Memory B cell (primary cell): ENCODE measurements around the gene CAMTA2.

ENCODE experiments used
- ATAC-seq: fragments of 150-1000 bp; cut with Tn5 transposase; 2 replicates; pipeline ENCODE4 v1.10.0; 2021; ENCODE audit warnings: low read depth, mild to moderate bottlenecking, moderate library complexity
- DNase-seq, 2 donors: peaks; one replicate each; pipeline ENCODE4 v3.0.0; 2022; ENCODE audit warnings: low spot score in 2 of 2
- H3K27ac Mint-ChIP-seq: one replicate; pipeline ENCODE4 v1.8.0; 2022; ENCODE audit warnings: mild to moderate bottlenecking, moderate library complexity, mixed read lengths
- H3K27me3 Mint-ChIP-seq: one replicate; pipeline ENCODE4 v1.8.0; 2022; ENCODE audit warnings: mixed read lengths
- H3K36me3 Mint-ChIP-seq: one replicate; pipeline ENCODE4 v1.8.0; 2022; ENCODE audit warnings: mild to moderate bottlenecking, mixed read lengths
- H3K4me1 Mint-ChIP-seq: one replicate; pipeline ENCODE4 v1.8.0; 2022; ENCODE audit warnings: mixed read lengths
- H3K4me3 Mint-ChIP-seq: one replicate; pipeline ENCODE4 v1.8.0; 2022; ENCODE audit warnings: mild to moderate bottlenecking, moderate library complexity, mixed read lengths
- H3K9me3 Mint-ChIP-seq: one replicate; pipeline ENCODE4 v1.8.0; 2022; ENCODE audit warnings: mixed read lengths

CAMTA2 gene

GRCh38 chr17:4969047-4969550, 18.4 kb downstream of the CAMTA2 start:
- ATAC-seq = no peak

DNA sequence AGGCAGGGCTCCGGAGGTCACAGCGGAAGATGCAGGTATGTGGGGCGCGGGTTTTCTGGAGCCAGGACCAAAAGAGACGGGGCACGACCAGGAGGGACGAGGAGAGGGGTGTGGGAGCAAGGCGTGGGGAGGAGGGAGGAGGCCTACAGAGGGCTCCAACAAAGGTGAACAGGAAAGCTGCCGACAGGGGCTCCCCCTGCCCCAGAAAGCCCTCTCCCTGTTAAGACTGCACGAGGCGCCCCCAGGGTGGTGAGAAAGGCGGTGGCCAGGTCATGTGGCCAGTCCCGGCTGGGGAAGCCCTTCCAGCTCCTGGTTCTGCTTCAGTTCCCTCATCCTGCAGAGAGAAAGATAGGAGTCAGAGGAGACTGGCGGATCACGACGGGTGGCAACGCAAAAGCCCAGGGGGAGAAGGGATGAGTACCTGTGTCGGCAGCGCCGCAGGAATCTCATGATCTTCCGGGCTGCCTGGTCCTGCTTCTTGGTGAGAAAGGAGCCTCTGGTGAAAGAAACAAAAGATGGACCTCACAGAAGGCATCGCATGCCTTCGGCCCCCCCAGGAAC, 18.9 kb downstream of the CAMTA2 start:
- no peaks in the 10 kb centered on the region for H3K9me3 Mint-ChIP-seq
- H3K27me3 Mint-ChIP-seq = no peaks in the 10 kb centered on the region
- no peak overlapping the region for H3K4me3 Mint-ChIP-seq
- H3K36me3 Mint-ChIP-seq = peaks cover 15% of the 10 kb centered on the region
- DNase-seq (no peak), ATAC-seq (no peak)
- H3K27ac Mint-ChIP-seq = no peak overlapping the region
- peaks cover 17% of the 10 kb centered on the region for H3K4me1 Mint-ChIP-seq

More at GRCh38 chr17:4969047-4969550, 18.4 kb downstream of the CAMTA2 start:
- Mint-ChIP-seq H3K4me3 (no peak overlapping the region), H3K27ac (no peak overlapping the region), H3K4me1 (peaks cover 17% of the 10 kb centered on the region), H3K27me3 (no peaks in the 10 kb centered on the region), H3K9me3 (no peaks in the 10 kb centered on the region), H3K36me3 (peaks cover 17% of the 10 kb centered on the region)
- no peak for DNase-seq

DNA sequence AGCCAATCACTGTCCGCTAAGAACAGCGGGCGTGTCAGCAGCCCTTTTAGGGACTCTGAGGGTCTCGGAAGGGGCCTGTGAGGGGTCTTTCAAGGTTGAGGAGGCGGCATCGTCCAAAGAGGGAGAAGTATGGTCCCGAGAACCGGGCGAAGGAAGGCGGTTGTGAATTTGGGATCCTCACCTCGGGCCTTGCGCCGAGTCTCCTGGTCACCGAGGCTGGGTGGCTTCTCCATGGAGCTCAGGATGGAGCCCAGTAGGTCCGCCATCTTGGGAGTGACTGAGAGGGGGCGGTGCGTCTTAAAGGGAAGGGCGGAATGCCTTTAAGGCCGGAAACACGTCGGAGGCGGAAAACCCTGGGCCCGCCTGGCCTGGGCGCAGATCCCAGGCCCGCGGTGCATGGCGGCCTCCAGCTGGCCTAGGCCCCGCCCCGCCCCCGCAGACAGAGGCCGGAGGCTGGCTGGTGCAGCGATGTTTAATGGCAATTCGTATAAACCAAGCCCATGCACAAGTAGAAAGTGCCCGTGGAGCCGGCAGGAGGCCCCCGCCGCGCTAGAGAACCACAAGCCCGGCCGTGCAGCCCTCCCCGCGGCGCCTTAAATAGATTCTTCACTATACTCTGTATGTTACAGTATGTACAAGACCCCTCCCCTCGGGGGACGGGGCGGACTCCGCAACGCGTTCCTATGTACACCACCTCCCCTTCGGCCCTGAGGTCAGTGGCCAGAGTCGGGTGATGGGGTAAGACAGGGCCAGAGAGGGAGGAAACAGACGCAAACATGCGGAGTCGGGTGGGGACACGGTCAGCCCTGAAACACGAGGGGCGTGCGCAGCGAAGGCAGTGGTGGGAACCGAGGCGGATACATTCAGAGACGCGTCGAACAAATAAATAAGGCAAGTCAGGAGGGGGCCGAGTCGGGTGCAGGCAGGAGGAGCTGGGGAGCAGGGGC, 19.7 kb downstream of the CAMTA2 start, which contains the start of gene SPAG7:
Gene SPAG7, minus strand, starts transcription at position 279 of the 947 bp plus-strand sequence. Its CDS starts 13 bp downstream, at position 266.
- no peak within 1 kb of the TSS for H3K27ac Mint-ChIP-seq
- H3K4me1 Mint-ChIP-seq = peaks cover 17% of the 10 kb centered on the region
- DNase-seq (peak; percentile 98 to 99), ATAC-seq (peak; percentile 63)
- no peaks in the 10 kb centered on the region for H3K27me3 Mint-ChIP-seq
- H3K4me3 Mint-ChIP-seq = no peak within 1 kb of the TSS
- peaks cover 10% of the 10 kb centered on the region for H3K36me3 Mint-ChIP-seq
- no peaks in the 10 kb centered on the region for H3K9me3 Mint-ChIP-seq

- no peak overlapping the region for H3K4me3 Mint-ChIP-seq
- H3K36me3 Mint-ChIP-seq = peaks cover 9% of the 10 kb centered on the region
- peaks cover 17% of the 10 kb centered on the region for H3K4me1 Mint-ChIP-seq
- DNase-seq (peak in 1 of 2 donors; percentile 94), ATAC-seq (peak; percentile 82)
- no peaks in the 10 kb centered on the region for H3K27me3 Mint-ChIP-seq
- H3K9me3 Mint-ChIP-seq = no peaks in the 10 kb centered on the region
- H3K27ac Mint-ChIP-seq = no peak overlapping the region
These were observed 20.5 kb downstream of the CAMTA2 start for GRCh38 chr17:4966844-4967538.

DNA sequence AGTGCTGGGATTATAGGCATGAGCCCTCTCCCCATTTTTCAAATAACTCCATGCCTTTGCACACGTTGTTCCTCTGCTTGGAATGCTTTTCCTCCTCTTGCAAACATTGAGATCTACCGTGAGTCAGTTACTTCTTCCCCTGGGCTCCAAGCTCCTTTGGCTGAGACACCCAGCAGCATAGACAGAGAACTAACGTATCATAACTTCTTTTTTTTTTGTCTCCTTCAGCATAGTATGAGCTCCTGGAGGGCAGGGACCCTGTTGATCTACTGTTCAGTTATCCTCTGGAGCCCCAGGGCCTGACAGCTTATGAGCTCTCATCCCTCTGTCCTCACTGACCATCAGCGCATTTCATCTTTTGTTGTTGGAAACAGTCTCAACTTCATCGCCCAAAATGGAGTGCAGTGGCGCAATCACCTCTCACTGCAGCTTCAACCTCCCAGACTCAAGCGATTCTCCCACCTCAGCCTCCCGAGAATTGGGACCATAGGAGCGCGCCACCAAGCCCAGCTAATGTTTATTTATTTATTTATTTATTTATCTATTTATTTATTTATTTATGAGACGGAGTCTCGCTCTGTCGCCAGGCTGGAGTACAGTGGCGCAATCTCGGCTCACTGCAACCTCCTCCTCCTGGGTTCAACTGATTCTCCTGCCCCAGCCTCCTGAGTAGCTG, 22.0 kb downstream of the CAMTA2 start:
- Mint-ChIP-seq H3K4me1 (peaks cover 17% of the 10 kb centered on the region), H3K27me3 (no peaks in the 10 kb centered on the region), H3K4me3 (no peak overlapping the region), H3K9me3 (no peaks in the 10 kb centered on the region), H3K36me3 (peaks cover 11% of the 10 kb centered on the region), H3K27ac (no peak overlapping the region)
- DNase-seq (no peak), ATAC-seq (no peak)

- ATAC-seq = no peak
- Mint-ChIP-seq H3K27ac (no peak overlapping the region), H3K36me3 (peaks cover 18% of the 10 kb centered on the region)
These were observed 27.1 kb downstream of the CAMTA2 start for GRCh38 chr17:4960279-4960922.

DNA sequence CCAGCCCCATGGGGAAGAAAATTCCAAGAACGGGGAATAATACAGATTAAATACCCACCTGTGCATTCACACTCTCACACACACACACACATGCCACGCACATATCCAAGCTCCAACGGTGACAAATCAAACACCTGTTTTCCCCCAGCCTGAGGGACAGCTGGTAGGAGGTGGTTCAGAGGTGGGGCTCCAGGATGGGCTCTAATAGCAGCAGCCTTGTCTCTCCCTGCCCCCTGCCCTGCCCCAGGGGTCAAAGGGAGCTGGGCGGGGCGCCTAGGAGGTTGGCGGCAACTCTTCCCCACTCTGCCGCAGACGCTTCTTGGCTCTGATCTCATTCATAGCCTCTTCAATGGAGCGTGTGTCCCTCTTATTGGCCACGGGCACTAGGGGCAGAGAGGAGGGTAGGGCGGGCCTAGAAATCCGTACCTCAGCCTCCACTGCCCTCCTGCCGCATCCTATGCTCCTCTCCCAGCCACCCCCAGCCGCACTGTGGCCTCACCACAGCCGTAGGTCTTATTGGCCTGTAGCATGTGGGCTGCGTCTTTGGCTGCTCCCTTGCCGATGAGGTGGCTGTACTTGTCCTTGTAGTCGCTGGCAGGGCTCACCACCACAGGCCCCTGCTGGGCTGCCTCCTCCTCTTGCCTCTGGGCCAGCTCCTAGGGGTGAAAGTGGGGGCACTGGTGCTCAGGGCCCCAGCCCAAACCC, 28.1 kb downstream of the CAMTA2 start:
- no peak for ATAC-seq
- Mint-ChIP-seq H3K36me3 (peaks cover 15% of the 10 kb centered on the region), H3K4me1 (peaks cover 5% of the 10 kb centered on the region), H3K4me3 (no peak overlapping the region), H3K9me3 (no peaks in the 10 kb centered on the region), H3K27ac (no peak overlapping the region), H3K27me3 (no peaks in the 10 kb centered on the region)
- DNase-seq = no peak

More at GRCh38 chr17:4960279-4960922, 27.1 kb downstream of the CAMTA2 start:
- no peaks in the 10 kb centered on the region for H3K27me3 Mint-ChIP-seq
- H3K4me3 Mint-ChIP-seq = no peak overlapping the region
- no peak for DNase-seq
- no peaks in the 10 kb centered on the region for H3K9me3 Mint-ChIP-seq
- H3K4me1 Mint-ChIP-seq = peaks cover 8% of the 10 kb centered on the region

GRCh38 chr17:4958102-4958501, 29.4 kb downstream of the CAMTA2 start:
- Mint-ChIP-seq H3K27me3 (no peaks in the 10 kb centered on the region), H3K4me1 (peaks cover 5% of the 10 kb centered on the region), H3K9me3 (no peaks in the 10 kb centered on the region), H3K36me3 (peaks cover 13% of the 10 kb centered on the region), H3K27ac (no peak overlapping the region), H3K4me3 (no peak overlapping the region)
- ATAC-seq (no peak), DNase-seq (no peak)

DNA sequence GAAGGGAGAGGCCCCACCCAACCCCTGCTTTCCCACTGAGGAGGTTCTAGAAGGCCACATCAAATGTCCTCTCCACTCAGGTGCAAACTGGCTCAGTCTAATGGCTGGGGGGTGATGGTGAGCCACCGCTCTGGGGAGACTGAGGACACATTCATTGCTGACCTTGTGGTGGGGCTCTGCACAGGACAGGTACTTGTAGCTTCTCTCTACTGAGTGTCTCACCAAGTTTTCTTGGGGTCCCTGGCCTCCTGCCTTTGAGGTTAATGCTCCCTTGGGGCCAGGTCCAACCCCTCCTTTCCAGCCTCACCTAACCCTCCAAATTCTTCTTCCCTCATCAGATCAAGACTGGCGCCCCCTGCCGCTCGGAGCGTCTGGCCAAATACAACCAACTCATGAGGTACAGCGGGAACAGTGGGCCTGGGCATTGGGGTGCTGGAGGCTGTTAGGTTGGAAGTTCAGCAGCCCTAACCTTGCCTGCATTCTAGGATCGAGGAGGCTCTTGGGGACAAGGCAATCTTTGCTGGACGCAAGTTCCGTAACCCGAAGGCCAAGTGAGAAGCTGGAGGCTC, 30.9 kb downstream of the CAMTA2 start:
- H3K4me3 Mint-ChIP-seq = no peak overlapping the region
- H3K9me3 Mint-ChIP-seq = no peaks in the 10 kb centered on the region
- H3K27ac Mint-ChIP-seq = no peak overlapping the region
- H3K27me3 Mint-ChIP-seq = no peaks in the 10 kb centered on the region
- no peak for ATAC-seq
- peaks cover 13% of the 10 kb centered on the region for H3K36me3 Mint-ChIP-seq
- H3K4me1 Mint-ChIP-seq = peaks cover 5% of the 10 kb centered on the region
- DNase-seq = no peak

- Mint-ChIP-seq H3K4me3 (no peak overlapping the region), H3K36me3 (peaks cover 6% of the 10 kb centered on the region), H3K9me3 (no peaks in the 10 kb centered on the region), H3K27ac (no peak overlapping the region), H3K4me1 (peaks cover 16% of the 10 kb centered on the region), H3K27me3 (no peaks in the 10 kb centered on the region)
- ATAC-seq = no peak
- DNase-seq = no peak
These were observed 32.4 kb downstream of the CAMTA2 start for GRCh38 chr17:4955091-4955490.

GRCh38 chr17:4953451-4953961, 34.0 kb downstream of the CAMTA2 start:
- Mint-ChIP-seq H3K36me3 (no peaks in the 10 kb centered on the region), H3K9me3 (no peaks in the 10 kb centered on the region), H3K27ac (no peak overlapping the region), H3K27me3 (no peaks in the 10 kb centered on the region), H3K4me1 (peaks cover 18% of the 10 kb centered on the region), H3K4me3 (no peak overlapping the region)
- no peak for DNase-seq
- no peak for ATAC-seq

- H3K4me3 Mint-ChIP-seq = peak overlapping the region; percentile 51
- H3K4me1 Mint-ChIP-seq = peaks cover 20% of the 10 kb centered on the region
- DNase-seq (no peak), ATAC-seq (no peak)
- no peaks in the 10 kb centered on the region for H3K27me3 Mint-ChIP-seq
- peaks cover 5% of the 10 kb centered on the region for H3K36me3 Mint-ChIP-seq
- H3K9me3 Mint-ChIP-seq = no peaks in the 10 kb centered on the region
- no peak overlapping the region for H3K27ac Mint-ChIP-seq
These were observed 36.0 kb downstream of the CAMTA2 start for GRCh38 chr17:4951486-4951885.
